ENCODE data around the gene NCAPD3.

- TF ChIP-seq EZH2 (IDR thresholded peaks at IDR 0.05; ENCODE audit: low read length, missing control alignments) (no peak), CTCF (conservative IDR thresholded peaks at IDR 0.05 in 1 of 2, IDR thresholded peaks at IDR 0.05 in 1 of 2; ENCODE audit: low read depth in 1 of 2, low read length in 2 of 2) (no peak)
Observed at GRCh38 chr11:134110252-134110815, 113.4 kb downstream of the NCAPD3 start.

Data from fibroblast of lung (primary cell).